ENCODE results near the gene OR10J5. TPM values are rescaled to one million over a fixed set of nuclear protein-coding genes. Genes with fewer than 3 reads are reported as not detected.

Gene OR10J5
- total and polyA plus RNA-seq, 2 donors (not counting 1 experiment from before 2014, with no cell fraction given): not detected

DNA sequence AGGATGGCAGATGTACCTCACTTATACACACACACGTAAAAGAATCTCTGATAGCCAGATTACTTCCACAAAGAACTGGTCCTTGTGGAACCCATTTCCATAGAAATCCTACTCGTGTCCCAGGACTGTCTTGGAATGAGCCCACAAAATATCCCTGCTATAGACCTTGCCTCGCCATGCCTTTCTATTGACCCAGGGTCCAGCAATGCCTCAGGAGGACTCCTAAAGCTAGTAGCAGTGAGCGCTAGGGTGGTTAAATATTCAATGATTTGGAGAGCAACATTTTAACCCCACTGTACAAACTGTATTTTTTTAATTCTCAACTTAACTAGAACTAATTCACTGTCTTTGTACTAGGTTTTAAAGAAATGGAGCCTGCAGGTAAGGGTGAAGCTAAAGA, 26.9 kb downstream of the OR10J5 start:
- no peaks in the 10 kb centered on the region for H3K79me2 ChIP-seq (ENCODE audit: control insufficient read depth, insufficient read depth, low read length)

DNA sequence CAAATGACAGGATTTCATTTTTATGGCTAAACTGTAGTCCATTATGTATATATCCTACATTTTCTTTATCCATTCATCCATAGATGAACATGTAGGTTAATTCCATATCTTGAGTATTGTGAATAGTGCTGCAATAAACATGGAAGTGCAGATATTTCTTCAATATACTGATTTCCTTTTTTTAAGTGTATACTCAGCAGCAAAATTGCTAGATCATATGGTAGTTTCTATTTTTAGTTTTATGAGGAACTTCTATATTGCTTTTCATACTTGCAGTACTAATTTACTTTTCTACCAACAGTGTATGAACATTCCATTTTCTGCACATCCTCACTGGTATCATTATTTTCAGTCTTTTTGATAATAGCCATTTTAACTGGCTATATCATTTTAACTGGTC, 30.1 kb downstream of the OR10J5 start:
- H3K9me3 ChIP-seq (ENCODE audit: control extremely low read depth in 1 of 3, control insufficient read depth in 2 of 3, insufficient read depth in 1 of 3, low read length in 2 of 3): peaks cover 0 to 17% (median 6%) of the 10 kb centered on the region in 3 donors
- H3K27me3 ChIP-seq (replicated peaks in 1 of 4; ENCODE audit: control extremely low read depth in 1 of 4, control insufficient read depth in 3 of 4, insufficient read depth in 4 of 4, low read length in 3 of 4): no peaks in the 10 kb centered on the region
- no peaks in the 10 kb centered on the region for H3K36me3 ChIP-seq (replicated peaks in 1 of 2; ENCODE audit: control extremely low read depth in 1 of 2, control insufficient read depth in 1 of 2, extremely low read depth in 1 of 2, insufficient read depth in 2 of 2, low read length in 1 of 2)
- H2AFZ ChIP-seq (ENCODE audit: insufficient read depth, low read depth, low read length, poor library complexity, severe bottlenecking): no peak overlapping the region
- CTCF ChIA-PET: no interaction called here
- H4K20me1 ChIP-seq (ENCODE audit: control insufficient read depth, insufficient read depth, low read length, poor library complexity, severe bottlenecking): no peaks in the 10 kb centered on the region
- POLR2A ChIA-PET: no interaction called here
- ATAC-seq (ENCODE audit: low read depth): no peak
- H3K4me1 ChIP-seq (ENCODE audit: control insufficient read depth in 2 of 2, insufficient read depth in 2 of 2, low read length in 2 of 2): no peaks in the 10 kb centered on the region
- H3K4me3 Mint-ChIP-seq: no peak overlapping the region
- no peak overlapping the region for H3K4me3 ChIP-seq (ENCODE audit: control extremely low read depth in 1 of 5, extremely low read depth in 1 of 5, insufficient read depth in 1 of 5, low read depth in 2 of 5, low read length in 4 of 5)
- peaks cover 8% of the 10 kb centered on the region for H3K27me3 Mint-ChIP-seq
- peaks cover 2% of the 10 kb centered on the region for H3K9me3 Mint-ChIP-seq (ENCODE audit: insufficient read depth)
- no peaks in the 10 kb centered on the region for H3K4me1 Mint-ChIP-seq
- no peak for DNase-seq
- no peak overlapping the region for H3K27ac ChIP-seq (ENCODE audit: low read length in 2 of 2)
- no peak overlapping the region for H3K4me2 ChIP-seq (replicated peaks; ENCODE audit: low read depth, low read length, poor library complexity, severe bottlenecking)
- no peaks in the 10 kb centered on the region for H3K79me2 ChIP-seq (ENCODE audit: control insufficient read depth, insufficient read depth, low read length)
- H3K27ac Mint-ChIP-seq: no peak overlapping the region
- TF ChIP-seq, protein P1, sequence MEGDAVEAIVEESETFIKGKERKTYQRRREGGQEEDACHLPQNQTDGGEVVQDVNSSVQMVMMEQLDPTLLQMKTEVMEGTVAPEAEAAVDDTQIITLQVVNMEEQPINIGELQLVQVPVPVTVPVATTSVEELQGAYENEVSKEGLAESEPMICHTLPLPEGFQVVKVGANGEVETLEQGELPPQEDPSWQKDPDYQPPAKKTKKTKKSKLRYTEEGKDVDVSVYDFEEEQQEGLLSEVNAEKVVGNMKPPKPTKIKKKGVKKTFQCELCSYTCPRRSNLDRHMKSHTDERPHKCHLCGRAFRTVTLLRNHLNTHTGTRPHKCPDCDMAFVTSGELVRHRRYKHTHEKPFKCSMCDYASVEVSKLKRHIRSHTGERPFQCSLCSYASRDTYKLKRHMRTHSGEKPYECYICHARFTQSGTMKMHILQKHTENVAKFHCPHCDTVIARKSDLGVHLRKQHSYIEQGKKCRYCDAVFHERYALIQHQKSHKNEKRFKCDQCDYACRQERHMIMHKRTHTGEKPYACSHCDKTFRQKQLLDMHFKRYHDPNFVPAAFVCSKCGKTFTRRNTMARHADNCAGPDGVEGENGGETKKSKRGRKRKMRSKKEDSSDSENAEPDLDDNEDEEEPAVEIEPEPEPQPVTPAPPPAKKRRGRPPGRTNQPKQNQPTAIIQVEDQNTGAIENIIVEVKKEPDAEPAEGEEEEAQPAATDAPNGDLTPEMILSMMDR (IDR thresholded peaks at IDR 0.05): no peak
- no peak for TF ChIP-seq EZH2 (IDR thresholded peaks at IDR 0.05; ENCODE audit: borderline replicate concordance, insufficient read depth, low read depth, low read length, poor library complexity, severe bottlenecking)
- H3K9ac ChIP-seq (ENCODE audit: low read length): no peak overlapping the region
- intact Hi-C loops (cut with micrococcal nuclease): no loop called here

More for the DNA sequence above, 26.9 kb downstream of the OR10J5 start:
- 67% methylated on average over 2 of the region's 4 CpGs for WGBS (ENCODE audit: insufficient coverage)
- H2AFZ ChIP-seq (ENCODE audit: insufficient read depth, low read depth, low read length, poor library complexity, severe bottlenecking): no peak overlapping the region
- DNase-seq (no peak), ATAC-seq (ENCODE audit: low read depth) (no peak)
- H3K36me3 ChIP-seq (replicated peaks in 1 of 2; ENCODE audit: control extremely low read depth in 1 of 2, control insufficient read depth in 1 of 2, extremely low read depth in 1 of 2, insufficient read depth in 2 of 2, low read length in 1 of 2): no peaks in the 10 kb centered on the region
- H3K4me1 Mint-ChIP-seq: no peaks in the 10 kb centered on the region
- ChIA-PET POLR2A (no interaction called here), CTCF (no interaction called here)
- TF ChIP-seq EZH2 (IDR thresholded peaks at IDR 0.05; ENCODE audit: borderline replicate concordance, insufficient read depth, low read depth, low read length, poor library complexity, severe bottlenecking): no peak
- TF ChIP-seq, protein P1 (IDR thresholded peaks at IDR 0.05): no peak
- peaks cover 2% of the 10 kb centered on the region for H3K9me3 Mint-ChIP-seq (ENCODE audit: insufficient read depth)
- H3K27me3 ChIP-seq (replicated peaks in 1 of 4; ENCODE audit: control extremely low read depth in 1 of 4, control insufficient read depth in 3 of 4, insufficient read depth in 4 of 4, low read length in 3 of 4): no peaks in the 10 kb centered on the region
- H3K4me3 ChIP-seq (ENCODE audit: control extremely low read depth in 1 of 5, extremely low read depth in 1 of 5, insufficient read depth in 1 of 5, low read depth in 2 of 5, low read length in 4 of 5): no peak overlapping the region
- no peak overlapping the region for H3K27ac Mint-ChIP-seq
- H3K9ac ChIP-seq (ENCODE audit: low read length): no peak overlapping the region
- no peaks in the 10 kb centered on the region for H4K20me1 ChIP-seq (ENCODE audit: control insufficient read depth, insufficient read depth, low read length, poor library complexity, severe bottlenecking)
- H3K4me1 ChIP-seq (ENCODE audit: control insufficient read depth in 2 of 2, insufficient read depth in 2 of 2, low read length in 2 of 2): no peaks in the 10 kb centered on the region
- H3K9me3 ChIP-seq (ENCODE audit: control extremely low read depth in 1 of 3, control insufficient read depth in 2 of 3, insufficient read depth in 1 of 3, low read length in 2 of 3): peaks cover 0 to 17% (median 4%) of the 10 kb centered on the region in 3 donors
- intact Hi-C loops (cut with micrococcal nuclease): no loop called here
- no peak overlapping the region for H3K27ac ChIP-seq (ENCODE audit: low read length in 2 of 2)
- H3K27me3 Mint-ChIP-seq: no peaks in the 10 kb centered on the region
- no peak overlapping the region for H3K4me3 Mint-ChIP-seq
- no peak overlapping the region for H3K4me2 ChIP-seq (replicated peaks; ENCODE audit: low read depth, low read length, poor library complexity, severe bottlenecking)
